ENCODE data around the gene TIMM22. TPM values are rescaled to one million over a fixed set of nuclear protein-coding genes. Genes with fewer than 3 reads are reported as not detected.
"Not testable (repeated sequence)": the region's sequence is repeated elsewhere in the genome, so short reads cannot be mapped to it uniquely, and the experiment has no call there.

Gene TIMM22
- total and polyA plus RNA-seq, 8 donors: 0.29 to 22.6 (median 8.7) TPM

- Histone ChIP-seq H3K27me3 (no peaks in the 10 kb centered on the region), H3K9me3 (no peaks in the 10 kb centered on the region), H3K4me1 (no peaks in the 10 kb centered on the region), H3K27ac (no peak overlapping the region), H3K36me3 (no peaks in the 10 kb centered on the region), H3K4me3 (no peak overlapping the region)
- intact Hi-C loops (cut with DNase I; ENCODE audit: low total_unique reads): no loop called here
- no peak for DNase-seq
- 86 to 96% (median 95%) methylated on average over 11 to 15 of the region's 15 CpGs for WGBS, 5 donors
- TF ChIP-seq POLR2AphosphoS5 (IDR thresholded peaks at IDR 0.05) (no peak), EP300 (IDR thresholded peaks at IDR 0.05) (no peak), POLR2A (IDR thresholded peaks at IDR 0.05) (no peak), CTCF (IDR thresholded peaks at IDR 0.05) (no peak)
These were observed 9.0 kb upstream of the TIMM22 start for GRCh38 chr17:987931-988330.

- Histone ChIP-seq H3K27me3 (no peaks in the 10 kb centered on the region), H3K4me3 (no peak overlapping the region), H3K9me3 (no peaks in the 10 kb centered on the region), H3K36me3 (no peaks in the 10 kb centered on the region), H3K27ac (no peak overlapping the region), H3K4me1 (no peaks in the 10 kb centered on the region)
- intact Hi-C loops (cut with DNase I; ENCODE audit: low total_unique reads): no loop called here
- no peak for DNase-seq
- TF ChIP-seq EP300 (IDR thresholded peaks at IDR 0.05) (no peak), CTCF (IDR thresholded peaks at IDR 0.05) (no peak), POLR2AphosphoS5 (IDR thresholded peaks at IDR 0.05) (no peak), POLR2A (IDR thresholded peaks at IDR 0.05) (no peak)
- WGBS, 5 donors: 87 to 90% (median 88%) methylated on average over 11 of the region's 11 CpGs
These were observed 8.4 kb upstream of the TIMM22 start for GRCh38 chr17:988561-988960.

GRCh38 chr17:992933-993332 is 4.0 kb upstream of the TIMM22 start:
- no peak for DNase-seq
- no peak overlapping the region for H3K4me3 ChIP-seq
- no peaks in the 10 kb centered on the region for H3K27me3 ChIP-seq
- H3K36me3 ChIP-seq: no peaks in the 10 kb centered on the region
- intact Hi-C loops (cut with DNase I; ENCODE audit: low total_unique reads): no loop called here
- H3K4me1 ChIP-seq: peaks cover 12 to 19% (median 15%) of the 10 kb centered on the region in 4 donors
- no peaks in the 10 kb centered on the region for H3K9me3 ChIP-seq
- 56 to 63% (median 61%) methylated on average over 11 to 13 of the region's 13 CpGs for WGBS, 5 donors
- no peak for TF ChIP-seq CTCF (IDR thresholded peaks at IDR 0.05)
- no peak for TF ChIP-seq POLR2A (IDR thresholded peaks at IDR 0.05)
- TF ChIP-seq POLR2AphosphoS5 (IDR thresholded peaks at IDR 0.05): no peak
- no peak for TF ChIP-seq EP300 (IDR thresholded peaks at IDR 0.05)
- H3K27ac ChIP-seq: no peak overlapping the region

- H3K27me3 ChIP-seq; DNase-seq; intact Hi-C loops (cut with DNase I; ENCODE audit: low total_unique reads); H3K4me3 ChIP-seq; H3K9me3 ChIP-seq; H3K27ac ChIP-seq: not testable (repeated sequence)
- WGBS, 5 donors: 63 to 76% (median 71%) methylated on average over 8 of the region's 8 CpGs
- Histone ChIP-seq H3K4me1 (peaks cover 21 to 39% (median 33%) of the 10 kb centered on the region in 4 donors), H3K36me3 (peaks cover 10 to 11% (median 10%) of the 10 kb centered on the region in 4 donors)
These were observed 1.6 kb upstream of the TIMM22 start for GRCh38 chr17:995324-995723.

- Histone ChIP-seq H3K27me3 (no peaks in the 10 kb centered on the region), H3K4me1 (peaks cover 45 to 67% (median 60%) of the 10 kb centered on the region in 4 donors), H3K27ac (peak overlapping the region in 1 of 5 donors; percentile 95), H3K36me3 (peaks cover 31 to 39% (median 38%) of the 10 kb centered on the region in 4 donors), H3K4me3 (peak overlapping the region; percentile 71 to 100 (median 93)), H3K9me3 (no peaks in the 10 kb centered on the region)
- intact Hi-C loops (cut with DNase I; ENCODE audit: low total_unique reads): no loop called here
- no peak for DNase-seq
- WGBS, 5 donors: 15 to 35% (median 25%) methylated on average over 2 of the region's 2 CpGs
- TF ChIP-seq POLR2AphosphoS5 (IDR thresholded peaks at IDR 0.05): no peak
- TF ChIP-seq EP300 (IDR thresholded peaks at IDR 0.05): no peak
- TF ChIP-seq POLR2A (IDR thresholded peaks at IDR 0.05): no peak
- no peak for TF ChIP-seq CTCF (IDR thresholded peaks at IDR 0.05)
These were observed 1.2 kb downstream of the TIMM22 start for GRCh38 chr17:998111-998510.

All from stomach (tissue), 9 donors.